ENCODE measurements around the gene CDH24. TPM values are rescaled to one million over a fixed set of nuclear protein-coding genes. Genes with fewer than 3 reads are reported as not detected.

Gene CDH24
- total RNA-seq, 1 experiment from 2014 or later: 14.8 TPM

DNA sequence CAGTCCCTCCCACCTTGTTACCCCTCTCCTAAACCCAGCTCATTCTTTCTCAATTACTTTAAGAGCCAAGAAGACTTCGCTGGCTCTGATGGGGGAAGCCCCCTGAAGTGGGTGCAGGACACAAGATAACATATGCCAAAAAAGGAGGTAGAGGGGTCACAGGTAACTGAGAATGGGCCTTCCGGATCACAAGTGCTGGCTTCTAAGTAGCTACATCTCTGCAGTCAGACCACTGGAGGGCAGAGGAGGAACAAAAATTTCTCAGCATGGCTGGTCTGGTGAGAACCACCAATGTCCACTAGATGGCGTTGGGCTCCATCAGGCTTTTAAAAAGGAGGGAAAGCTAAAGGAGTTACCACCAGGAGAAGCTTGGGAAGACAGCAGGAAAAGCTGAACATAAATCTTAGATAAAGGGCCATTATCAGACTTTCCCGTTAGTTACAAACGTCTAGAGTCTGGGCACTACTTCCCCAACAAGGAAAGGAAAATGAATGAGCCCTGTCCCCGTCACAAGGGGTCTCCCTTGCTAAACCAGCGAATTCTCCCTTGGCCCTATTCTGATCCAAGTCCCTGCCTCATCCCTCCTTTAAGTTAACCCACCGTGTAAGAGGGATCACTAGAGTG, 11.6 kb upstream of the CDH24 start:
- Histone ChIP-seq H2AFZ (ENCODE audit: low read length) (no peak overlapping the region), H3K4me3 (ENCODE audit: low read length) (peak overlapping the region; percentile 36), H3K9me3 (ENCODE audit: low read length) (no peaks in the 10 kb centered on the region), H3K36me3 (ENCODE audit: low read depth, low read length) (peaks cover 56% of the 10 kb centered on the region), H3F3A (ENCODE audit: low read length, unreplicated experiment) (peaks cover 4% of the 10 kb centered on the region), H3K4me2 (ENCODE audit: low read length) (peak overlapping the region; percentile 71), H3K27ac (ENCODE audit: low read length) (no peak overlapping the region), H3K9ac (ENCODE audit: low read length) (no peak overlapping the region), H3K79me2 (ENCODE audit: low read length) (peaks cover 61% of the 10 kb centered on the region), H4K20me1 (ENCODE audit: low read length) (peaks cover 32% of the 10 kb centered on the region), H3K27me3 (ENCODE audit: low read length) (no peaks in the 10 kb centered on the region), H3K4me1 (ENCODE audit: insufficient read depth, low read length) (peaks cover 44% of the 10 kb centered on the region), H3K9me2 (replicated peaks; ENCODE audit: low read length) (no peaks in the 10 kb centered on the region)
- BruUV-seq (replicated peaks): no TSS peak
- ChIA-PET POLR2A (ENCODE audit: unreplicated experiment) (no interaction called here), CTCF (interaction anchor here (0.6 to 1.6 kb wide), 19 partner anchors 9 to 311 kb away, joined by 3 to 45 read pairs (median 5); partner anchors contain the start of genes ACIN1, C14orf119, PABPN1 and SLC7A8)
- TF ChIP-seq, protein P1, sequence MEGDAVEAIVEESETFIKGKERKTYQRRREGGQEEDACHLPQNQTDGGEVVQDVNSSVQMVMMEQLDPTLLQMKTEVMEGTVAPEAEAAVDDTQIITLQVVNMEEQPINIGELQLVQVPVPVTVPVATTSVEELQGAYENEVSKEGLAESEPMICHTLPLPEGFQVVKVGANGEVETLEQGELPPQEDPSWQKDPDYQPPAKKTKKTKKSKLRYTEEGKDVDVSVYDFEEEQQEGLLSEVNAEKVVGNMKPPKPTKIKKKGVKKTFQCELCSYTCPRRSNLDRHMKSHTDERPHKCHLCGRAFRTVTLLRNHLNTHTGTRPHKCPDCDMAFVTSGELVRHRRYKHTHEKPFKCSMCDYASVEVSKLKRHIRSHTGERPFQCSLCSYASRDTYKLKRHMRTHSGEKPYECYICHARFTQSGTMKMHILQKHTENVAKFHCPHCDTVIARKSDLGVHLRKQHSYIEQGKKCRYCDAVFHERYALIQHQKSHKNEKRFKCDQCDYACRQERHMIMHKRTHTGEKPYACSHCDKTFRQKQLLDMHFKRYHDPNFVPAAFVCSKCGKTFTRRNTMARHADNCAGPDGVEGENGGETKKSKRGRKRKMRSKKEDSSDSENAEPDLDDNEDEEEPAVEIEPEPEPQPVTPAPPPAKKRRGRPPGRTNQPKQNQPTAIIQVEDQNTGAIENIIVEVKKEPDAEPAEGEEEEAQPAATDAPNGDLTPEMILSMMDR (conservative IDR thresholded peaks at IDR 0.05; ENCODE audit: low read depth, low read length): peak; percentile 99
- TF ChIP-seq EZH2 (IDR thresholded peaks at IDR 0.05; ENCODE audit: low read length, unreplicated experiment) (no peak), EZH2phosphoT487 (IDR thresholded peaks at IDR 0.05; ENCODE audit: borderline replicate concordance, low read length) (no peak)
- ATAC-seq: peak; percentile 60
- peak; percentile 96 for DNase-seq
- intact Hi-C loops (cut with micrococcal nuclease): loop anchor here (1.0 to 2.0 kb wide), 2 partner anchors 26 to 40 kb away; partner anchors contain the start of genes ACIN1 and C14orf119

DNA sequence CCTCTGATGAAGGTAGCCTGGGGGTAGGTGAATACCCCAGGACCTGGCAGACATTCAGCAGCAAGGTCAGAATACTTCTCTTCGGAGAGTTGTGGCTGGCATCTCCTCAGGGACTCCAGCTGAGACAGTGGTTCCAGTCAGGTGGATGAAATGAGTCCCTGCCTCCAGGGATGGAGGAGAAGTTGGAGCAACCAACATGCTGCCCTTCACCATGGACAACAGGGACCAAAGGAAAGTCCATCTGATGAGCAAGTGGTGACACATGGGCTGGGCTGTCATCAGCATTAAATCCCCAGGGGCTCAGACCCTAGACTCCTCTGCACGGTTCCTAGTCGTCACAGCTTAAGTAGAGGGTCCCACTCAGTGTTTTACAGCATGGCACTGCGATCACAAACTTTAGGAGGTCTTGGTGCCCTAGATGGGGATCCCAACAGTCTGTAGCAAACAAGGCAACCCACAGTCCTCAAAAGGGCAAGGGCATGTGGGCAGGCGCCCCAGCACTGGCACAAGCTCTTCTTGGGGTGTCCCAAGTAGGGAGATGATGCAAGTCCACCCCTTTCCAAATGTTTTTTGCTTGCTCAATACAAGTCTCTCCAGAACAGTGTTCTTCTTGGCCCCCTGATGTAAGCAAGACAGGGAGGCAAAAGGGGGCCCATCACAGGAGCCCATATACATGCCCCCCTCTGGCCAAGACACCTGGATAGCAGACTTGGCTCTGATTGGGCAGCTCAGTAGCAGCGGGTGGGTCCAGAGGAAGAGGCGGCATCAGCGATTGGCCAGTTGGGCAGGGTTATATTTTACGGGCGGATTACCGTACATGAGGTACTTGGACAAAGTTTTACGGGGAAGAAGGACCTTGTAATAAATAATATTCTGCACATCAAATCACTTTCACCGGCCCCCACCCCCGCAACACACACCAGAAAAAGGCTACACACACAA, 10.8 kb upstream of the CDH24 start:
- Histone ChIP-seq H3K36me3 (ENCODE audit: low read depth, low read length) (peaks cover 63% of the 10 kb centered on the region), H3K9me3 (ENCODE audit: low read length) (no peaks in the 10 kb centered on the region), H2AFZ (ENCODE audit: low read length) (no peak overlapping the region), H3F3A (ENCODE audit: low read length, unreplicated experiment) (peaks cover 9% of the 10 kb centered on the region), H3K27ac (ENCODE audit: low read length) (no peak overlapping the region), H3K9ac (ENCODE audit: low read length) (no peak overlapping the region), H3K27me3 (ENCODE audit: low read length) (no peaks in the 10 kb centered on the region), H3K4me2 (ENCODE audit: low read length) (peak overlapping the region; percentile 71), H3K79me2 (ENCODE audit: low read length) (peaks cover 61% of the 10 kb centered on the region), H3K4me1 (ENCODE audit: insufficient read depth, low read length) (peaks cover 51% of the 10 kb centered on the region), H3K4me3 (ENCODE audit: low read length) (peak overlapping the region; percentile 36), H4K20me1 (ENCODE audit: low read length) (peaks cover 32% of the 10 kb centered on the region), H3K9me2 (replicated peaks; ENCODE audit: low read length) (no peaks in the 10 kb centered on the region)
- no TSS peak for BruUV-seq (replicated peaks)
- TF ChIP-seq EZH2 (IDR thresholded peaks at IDR 0.05; ENCODE audit: low read length, unreplicated experiment): no peak
- TF ChIP-seq EZH2phosphoT487 (IDR thresholded peaks at IDR 0.05; ENCODE audit: borderline replicate concordance, low read length): no peak
- TF ChIP-seq, protein P1 (conservative IDR thresholded peaks at IDR 0.05; ENCODE audit: low read depth, low read length): no peak
- no peak for ATAC-seq
- ChIA-PET POLR2A (ENCODE audit: unreplicated experiment) (no interaction called here), CTCF (interaction anchor here (0.6 to 1.6 kb wide), 17 partner anchors 10 to 312 kb away, joined by 3 to 45 read pairs (median 5); partner anchors contain the start of genes ACIN1, C14orf119, PABPN1 and SLC7A8)
- no peak for DNase-seq
- intact Hi-C loops (cut with micrococcal nuclease): loop anchor here (2.0 kb wide), 1 partner anchor 27 kb away; the partner anchor contains the start of genes ACIN1 and C14orf119

Measured in PC-3 (cell line).